Stimulated activated CD8-positive, alpha-beta memory T cell treated with anti-CD3 and anti-CD28 coated beads, Interleukin-15, amount 100 ng/mL, for 4 hours (primary cell): ENCODE data around the gene CD163L1.

Experiments used
- DNase-seq, 2 donors: peaks; one replicate each; pipeline ENCODE4 v3.0.0-alpha.2; 2020; ENCODE audit warnings: low read depth in 2 of 2

Gene CD163L1

GRCh38 chr12:7324176-7324575 lies 119.8 kb downstream of the CD163L1 start:
- DNase-seq = no peak

- DNase-seq = no peak
Measured at GRCh38 chr12:7322599-7322998, 121.4 kb downstream of the CD163L1 start.

GRCh38 chr12:7321624-7322023 lies 122.3 kb downstream of the CD163L1 start:
- DNase-seq = no peak

- DNase-seq = no peak
Measured at GRCh38 chr12:7319930-7320329, 124.0 kb downstream of the CD163L1 start.

GRCh38 chr12:7310070-7310469 lies 133.9 kb downstream of the CD163L1 start:
- DNase-seq = no peak
